HG03103 (cell line): Measurements from ENCODE around the gene RTL10.

Experiments used
- ATAC-seq: cut with Tn5 transposase; IDR thresholded peaks from one replicate; pipeline ENCODE4 v1.9.1; 2021; ENCODE audit warnings: low read depth; ENCODE audit not compliant: unreplicated experiment

The RTL10 gene

DNA sequence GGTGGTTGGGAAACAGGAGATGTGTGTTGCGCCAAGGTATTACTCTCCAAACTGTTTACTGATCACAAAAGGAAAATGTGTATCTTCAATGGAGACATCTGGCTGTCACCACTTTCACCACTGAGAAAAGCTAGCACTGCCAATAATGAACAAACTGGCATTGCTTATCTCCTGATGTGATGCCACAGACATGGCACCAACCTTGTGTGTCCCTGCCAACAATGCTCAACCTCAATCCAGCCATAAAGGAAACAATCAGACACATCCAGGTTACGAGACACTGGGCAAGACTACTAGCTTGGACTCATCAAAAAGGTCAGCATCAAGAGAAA, 28.1 kb downstream of the RTL10 start:
- no peak for ATAC-seq

DNA sequence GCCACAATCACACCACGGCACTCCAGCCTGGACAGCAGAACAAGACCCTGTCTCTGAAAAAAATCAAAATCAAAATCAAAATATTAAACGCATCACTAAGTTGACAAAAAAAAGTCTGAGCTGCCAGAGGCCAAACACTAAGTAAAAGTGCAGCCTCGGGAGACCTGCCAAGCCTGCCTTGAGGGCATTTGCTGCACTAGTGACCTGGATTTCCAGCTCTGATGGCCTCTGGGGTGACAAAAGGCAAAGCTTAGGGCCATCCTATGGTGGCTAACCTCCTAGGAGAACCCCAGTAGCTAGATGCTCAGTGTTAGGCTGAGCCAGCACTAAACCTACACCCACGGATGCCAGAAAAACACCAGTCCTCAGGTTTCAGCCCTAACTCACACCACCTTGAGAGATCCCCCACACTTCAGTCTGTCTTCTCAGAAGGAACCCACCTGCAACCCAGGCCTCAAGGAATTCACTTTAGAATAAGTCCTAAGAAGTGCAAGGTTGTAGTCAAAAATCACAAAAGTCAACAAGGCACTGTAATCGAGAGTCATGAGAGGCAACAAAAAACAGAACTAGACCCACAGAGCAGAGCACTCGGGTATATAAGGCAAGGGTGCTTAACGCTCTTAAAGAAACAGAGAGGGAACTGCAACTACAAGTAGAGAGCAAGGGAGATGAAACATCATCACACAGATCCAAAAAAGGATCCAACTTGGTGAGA, 28.6 kb downstream of the RTL10 start:
- ATAC-seq: no peak

DNA sequence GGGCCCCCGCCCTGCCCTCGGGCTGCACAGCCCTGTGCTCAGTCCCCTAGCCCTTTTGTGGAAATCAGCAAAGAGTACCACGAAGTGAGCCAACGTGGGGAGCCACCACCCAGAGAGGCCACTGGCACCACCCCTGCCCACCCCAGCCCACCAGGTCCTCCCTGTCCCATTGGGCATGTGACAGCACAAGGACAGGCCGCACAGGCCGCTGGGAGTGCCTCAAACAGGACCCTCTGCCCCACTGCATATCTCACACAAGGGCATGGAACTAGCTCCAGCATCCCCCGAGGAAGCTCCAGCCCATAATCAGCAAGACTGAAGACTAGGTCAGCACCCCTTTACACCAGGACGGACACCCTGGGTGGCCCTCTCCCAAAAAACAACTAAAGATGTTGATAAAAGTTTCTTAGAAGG, 29.7 kb downstream of the RTL10 start:
- no peak for ATAC-seq

DNA sequence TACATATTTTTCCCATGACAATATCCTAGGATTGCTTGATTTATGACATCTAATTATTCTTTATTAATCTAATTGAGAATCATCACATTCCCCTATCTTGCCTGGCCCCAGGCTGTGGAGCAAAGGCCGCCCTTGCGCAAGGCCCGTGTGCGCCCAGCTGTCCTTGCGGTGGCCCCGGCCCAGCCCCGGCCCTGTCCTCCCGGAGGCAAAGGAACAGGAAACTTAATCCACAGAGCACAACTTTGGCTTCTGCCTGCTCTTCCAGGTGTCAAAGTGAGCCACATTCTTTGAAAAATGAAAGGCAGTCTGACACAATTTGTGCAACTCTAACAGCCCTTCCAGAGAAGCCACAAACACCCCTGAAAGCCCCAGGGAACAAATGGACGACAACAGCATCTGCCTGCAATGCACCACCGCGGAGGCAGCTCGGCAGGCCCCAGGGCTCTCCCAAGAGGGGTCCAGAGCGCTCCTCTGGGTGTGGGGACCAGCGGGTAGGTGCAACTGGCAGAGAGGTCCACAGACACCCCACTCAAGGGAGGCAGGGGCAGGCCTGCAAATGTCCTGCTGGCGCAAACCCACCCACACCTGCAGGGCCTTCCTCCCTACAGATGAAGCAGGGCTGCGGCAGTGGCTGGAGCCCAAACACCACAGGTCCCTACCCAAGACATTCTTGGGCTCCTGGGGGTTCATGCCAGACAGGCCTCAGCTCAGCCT, 30.3 kb downstream of the RTL10 start:
- ATAC-seq: no peak

DNA sequence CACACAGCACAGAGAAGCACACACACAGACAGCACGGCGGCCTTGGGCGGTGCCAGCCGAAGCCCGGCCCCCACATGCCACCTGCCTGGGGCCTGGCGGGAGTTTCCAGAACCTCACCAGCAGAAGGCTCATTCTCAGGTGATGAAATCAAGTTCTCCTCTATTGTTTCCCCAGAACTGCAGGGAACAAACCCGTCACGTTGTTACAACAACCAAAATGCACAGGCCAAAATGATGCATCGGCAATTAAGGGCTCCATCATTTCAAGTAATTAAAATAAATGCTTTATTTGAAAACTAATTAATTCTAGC, 30.8 kb downstream of the RTL10 start:
- no peak for ATAC-seq

DNA sequence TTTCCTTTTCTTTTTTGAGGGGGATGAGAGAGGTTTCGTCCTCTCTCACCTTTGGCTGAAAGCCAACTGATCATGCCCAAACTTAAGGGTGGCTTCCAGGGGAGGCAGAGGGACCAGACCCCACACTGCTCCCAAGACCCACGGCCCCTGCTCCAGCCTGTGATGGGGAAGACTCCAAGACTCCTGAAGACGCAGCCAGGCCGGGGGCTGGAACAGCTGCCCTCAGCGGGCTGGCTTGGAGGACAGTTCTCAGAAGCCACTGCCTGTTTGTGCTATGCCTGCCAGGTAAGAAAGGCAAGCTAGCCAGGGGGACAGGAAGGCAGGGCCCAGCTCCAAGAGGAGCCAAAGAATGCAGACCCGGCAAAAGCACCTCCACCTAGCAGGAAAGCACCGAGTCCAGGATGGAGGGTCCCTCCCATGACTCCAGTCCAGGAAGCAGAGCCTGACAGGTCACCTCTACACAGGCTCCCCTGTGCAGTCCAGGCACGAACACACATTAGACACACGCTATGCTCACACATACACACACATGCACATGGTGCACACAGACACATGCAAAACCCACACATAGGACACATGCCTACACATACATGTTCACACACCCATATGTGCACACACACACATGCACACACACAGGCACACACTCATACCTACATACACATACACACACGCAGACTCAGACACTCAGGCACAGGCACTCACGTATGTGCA, 31.3 kb downstream of the RTL10 start:
- no peak for ATAC-seq

DNA sequence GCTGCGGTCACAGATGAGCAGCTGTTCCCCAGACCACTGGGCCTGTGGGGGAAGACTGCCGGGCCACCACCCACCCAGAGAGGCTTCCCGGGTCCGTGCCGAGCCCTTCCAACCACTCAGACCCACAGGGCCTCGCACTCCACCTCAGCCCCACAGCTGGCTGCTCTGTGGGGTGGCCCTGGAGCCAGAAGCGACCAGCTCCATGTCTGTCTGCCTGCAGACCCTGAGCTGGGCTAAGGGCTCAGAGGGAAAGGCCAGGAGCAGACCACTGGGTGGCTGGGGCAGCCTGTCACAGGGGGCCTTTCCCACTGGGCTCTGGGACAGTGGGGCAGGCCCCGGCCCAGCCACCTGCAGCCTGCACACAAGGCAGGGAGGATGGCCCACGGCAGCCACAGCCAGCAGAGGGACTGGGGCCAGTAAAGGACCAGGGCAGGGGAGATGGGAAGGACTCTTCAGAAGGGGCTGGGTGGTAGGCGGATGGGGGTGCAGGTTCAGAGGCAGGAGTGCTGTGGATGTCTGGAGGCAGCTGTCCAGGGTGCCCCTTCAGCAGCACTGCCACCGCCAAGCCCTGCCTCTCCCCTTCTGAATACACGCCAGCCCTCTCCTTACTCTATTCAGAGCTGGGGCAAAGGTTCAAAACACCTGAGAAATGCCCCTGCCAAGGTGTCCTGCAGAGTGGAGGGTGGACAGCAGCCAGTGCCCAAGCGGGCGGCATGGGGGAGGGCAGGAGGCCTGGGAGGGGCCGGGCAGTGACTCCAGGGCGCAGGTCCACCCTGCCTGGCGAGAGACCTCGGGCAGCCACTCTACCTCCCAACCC, 32.2 kb downstream of the RTL10 start:
- no peak for ATAC-seq

DNA sequence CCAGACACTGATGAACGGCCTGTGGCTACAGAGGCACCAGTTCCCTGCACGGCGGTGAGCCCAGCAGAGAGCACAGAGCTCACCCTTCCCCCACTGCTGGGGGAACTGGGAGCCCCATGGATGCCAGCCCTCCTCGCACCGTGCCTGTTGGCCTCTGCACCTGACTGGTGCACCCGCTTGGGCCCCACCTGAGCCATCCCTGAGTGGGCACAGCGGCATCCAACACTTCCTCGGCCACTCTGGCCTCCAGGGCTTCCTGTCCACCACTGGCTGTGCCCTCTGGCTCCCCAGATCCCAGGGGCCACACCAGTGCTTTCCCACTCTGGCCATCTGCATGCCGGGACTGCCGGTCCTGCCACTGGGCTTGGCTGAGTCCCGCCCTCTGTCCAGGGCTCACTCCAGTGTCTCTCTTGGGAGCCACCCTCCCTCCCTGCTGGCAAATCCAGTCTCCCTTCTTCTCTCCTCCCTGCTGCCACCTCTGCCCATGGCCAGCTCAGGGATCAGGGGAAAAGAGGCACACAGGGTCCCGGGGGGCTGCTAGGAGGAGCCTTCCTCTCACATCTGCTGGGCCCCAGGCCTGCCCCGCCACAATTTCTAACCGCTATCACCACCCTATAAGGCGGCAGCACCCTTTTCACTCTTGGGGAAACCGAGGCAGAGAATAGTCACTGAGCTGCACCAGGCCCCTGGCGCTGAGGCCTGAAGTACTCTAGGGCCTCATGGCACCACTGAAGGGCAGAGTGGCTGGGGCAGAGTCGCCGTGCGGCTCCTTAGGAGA, 33.0 kb downstream of the RTL10 start:
- no peak for ATAC-seq

DNA sequence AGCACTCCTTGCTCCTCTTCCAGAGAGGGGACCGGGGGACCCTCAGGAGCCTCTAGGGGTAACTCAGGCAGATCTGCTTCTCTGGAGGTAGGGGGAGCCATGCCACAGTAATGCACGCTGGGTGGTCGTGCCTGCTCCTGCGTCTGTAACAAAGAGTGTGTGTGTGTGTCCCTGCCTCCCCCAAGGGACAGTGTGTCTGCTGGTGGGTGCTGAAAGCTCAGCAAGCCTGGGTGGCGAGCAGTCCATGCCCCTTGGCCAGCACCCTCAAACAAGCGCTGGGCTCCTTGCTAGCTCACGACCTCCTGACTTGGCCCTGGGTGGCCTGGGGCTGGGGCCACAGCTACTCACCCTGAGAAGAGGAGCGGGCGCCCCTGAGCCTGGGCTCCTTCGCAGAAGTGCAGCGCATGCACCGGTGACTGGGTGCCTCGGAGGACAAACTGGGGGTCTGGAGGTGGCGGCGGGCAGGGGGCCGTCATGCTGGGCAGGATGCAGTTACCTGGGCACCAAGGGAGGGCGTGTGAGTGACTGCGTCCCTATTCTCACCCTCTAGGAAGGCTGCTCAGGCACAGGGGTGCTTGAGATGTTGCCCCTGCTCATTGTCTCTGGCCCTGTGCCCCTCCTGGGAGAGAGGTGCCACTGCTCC, 33.7 kb downstream of the RTL10 start:
- no peak for ATAC-seq

DNA sequence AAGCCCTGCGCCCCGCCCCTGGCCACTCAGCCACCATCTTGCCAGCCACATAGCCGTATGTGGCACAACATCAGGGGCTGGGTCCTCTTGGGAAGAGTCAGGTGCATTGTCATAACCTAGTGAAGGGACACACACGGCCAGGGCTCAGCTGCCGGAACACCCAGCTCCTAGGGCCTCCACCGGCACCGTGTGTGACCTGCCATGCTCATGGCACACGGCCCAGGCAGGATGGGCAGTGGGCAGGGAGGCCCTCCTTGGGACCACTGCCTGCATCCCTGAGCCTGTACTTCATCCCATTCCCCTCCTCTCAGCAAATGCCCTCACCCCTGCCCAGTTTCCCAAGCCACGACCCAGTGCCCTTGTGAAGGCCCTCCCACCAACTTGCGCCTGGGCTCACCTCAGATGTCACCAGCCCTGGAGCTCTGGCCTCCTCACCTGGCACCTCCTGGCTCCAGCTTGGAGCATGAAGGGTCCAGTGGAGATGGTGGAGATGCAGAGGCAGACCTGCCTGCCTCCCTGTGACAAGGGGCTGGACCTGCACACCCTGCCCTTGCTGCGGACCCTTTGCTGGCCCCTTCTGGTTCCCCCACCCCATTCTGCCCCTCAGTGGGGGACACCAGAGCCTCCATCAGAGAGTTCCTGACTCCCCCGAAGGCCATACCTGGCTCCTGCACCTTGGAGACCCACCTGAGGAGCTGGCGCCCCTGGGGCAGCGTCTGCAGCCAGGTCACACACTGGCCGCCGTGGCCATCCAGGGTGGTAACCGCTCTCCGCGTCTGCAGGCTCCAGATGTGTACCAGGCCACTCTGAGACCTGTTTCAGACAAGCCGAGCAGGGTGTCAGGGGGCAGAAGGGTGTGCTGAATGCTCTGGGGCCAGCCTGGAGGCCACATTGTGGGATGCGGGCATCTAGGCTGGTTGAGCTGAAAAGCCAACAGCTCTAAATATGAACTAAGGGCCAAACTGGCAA, 34.5 kb downstream of the RTL10 start:
- ATAC-seq: no peak

DNA sequence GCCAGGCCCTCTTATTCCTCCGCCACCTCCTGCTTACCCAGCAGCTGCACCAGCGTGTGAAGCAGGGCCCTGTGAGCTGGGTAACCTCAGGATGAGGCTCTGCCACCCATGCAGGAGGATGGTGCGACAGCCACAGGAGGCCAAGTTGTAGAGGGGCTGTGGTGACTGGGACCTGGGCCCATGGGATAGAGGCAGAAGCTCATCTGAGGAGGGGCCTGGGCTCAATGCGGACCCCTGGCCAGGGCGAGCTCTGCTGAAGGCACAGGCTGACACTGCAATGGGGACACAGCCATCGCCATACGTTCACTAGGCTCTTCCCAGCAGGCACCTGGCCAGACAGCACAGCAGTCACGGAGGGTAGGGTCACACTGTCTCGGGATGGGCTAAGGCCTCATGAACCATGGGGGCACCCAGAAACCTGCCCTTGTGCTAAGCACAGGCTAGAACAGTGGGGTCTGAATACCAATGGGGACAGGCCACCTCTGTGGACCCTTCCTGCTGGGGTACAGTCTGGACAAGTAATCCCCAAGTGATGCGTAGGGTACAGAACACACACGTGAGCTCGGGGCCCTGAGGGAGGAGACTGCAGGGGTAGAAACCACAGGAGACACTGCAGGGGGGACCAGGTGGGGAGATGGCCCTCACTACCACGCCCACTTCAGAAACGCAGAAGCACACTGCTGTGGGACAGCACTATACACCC, 35.3 kb downstream of the RTL10 start:
- no peak for ATAC-seq

DNA sequence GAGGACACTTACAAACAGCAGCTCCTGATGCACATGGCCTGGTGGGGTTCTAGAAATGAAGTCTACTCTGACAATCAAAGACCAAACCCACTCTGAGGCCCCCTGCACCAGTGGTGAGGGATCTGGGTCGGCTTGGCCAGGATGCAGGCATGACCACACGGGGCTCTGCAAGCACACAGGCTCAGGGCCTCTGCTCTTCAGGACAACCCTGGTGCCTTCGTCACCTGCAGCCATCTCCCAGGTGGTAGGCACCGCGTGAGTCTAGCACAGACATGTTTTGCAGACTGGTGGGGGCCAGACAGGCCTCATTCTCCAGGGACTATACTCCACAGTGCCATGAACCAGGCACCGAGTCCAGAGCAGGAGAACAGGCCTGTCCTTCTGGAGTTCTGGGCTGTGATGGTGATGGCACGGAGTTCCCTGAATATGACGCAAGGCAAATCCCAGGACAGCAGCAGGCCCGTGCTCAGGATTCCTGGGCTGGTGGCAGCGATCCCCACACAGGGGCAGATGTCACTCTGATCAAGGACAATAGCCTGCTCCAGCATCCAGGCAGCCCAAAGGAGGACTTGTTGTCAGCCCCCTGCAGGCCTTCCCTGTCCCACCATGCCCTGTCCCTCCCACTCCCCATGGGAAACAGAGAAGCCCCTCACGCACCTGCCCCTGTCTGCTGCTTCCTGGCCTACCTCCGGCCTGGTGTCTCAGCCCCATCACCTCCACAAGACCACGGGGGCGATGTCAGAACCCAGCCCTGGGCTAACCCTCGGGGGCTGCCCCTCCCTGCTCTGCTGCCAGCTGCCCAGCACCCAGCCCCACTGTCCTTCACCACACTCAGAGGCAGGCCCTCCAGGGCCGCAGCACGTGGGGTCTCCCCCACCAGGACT, 36.1 kb downstream of the RTL10 start:
- ATAC-seq: no peak

DNA sequence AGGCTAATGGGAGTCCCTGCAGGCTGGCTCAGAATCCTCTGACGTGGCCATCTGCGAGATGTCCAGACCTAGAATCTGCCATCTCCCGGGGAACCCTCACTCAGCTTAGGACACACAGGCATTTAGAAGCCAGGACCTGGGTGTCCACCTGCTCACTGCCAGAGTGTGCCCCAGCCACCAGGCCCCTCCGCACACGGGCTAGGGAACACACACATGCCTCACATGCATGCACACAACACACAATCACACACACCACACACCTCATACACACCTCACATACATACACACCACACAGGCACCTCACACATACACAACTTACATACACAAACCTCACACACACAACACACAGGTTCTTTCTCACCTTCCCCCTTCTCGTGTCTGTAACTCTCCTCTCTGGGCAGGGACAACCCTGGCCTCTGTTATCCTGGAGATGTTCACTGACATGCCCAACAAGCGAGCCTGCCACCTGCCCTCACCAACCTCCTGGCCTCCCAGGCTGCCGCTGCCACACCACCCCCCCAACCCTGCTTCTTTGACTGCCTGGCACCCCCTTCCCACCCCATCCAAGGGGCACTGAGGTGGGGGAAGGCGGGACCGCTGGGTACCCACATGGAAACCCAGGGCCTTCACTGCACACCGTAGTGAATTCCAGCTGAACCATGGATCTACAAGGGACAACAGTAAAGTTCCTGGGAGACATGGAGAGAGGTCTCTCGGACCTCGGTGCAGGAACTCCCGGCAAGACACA, 38.1 kb downstream of the RTL10 start:
- ATAC-seq: no peak

DNA sequence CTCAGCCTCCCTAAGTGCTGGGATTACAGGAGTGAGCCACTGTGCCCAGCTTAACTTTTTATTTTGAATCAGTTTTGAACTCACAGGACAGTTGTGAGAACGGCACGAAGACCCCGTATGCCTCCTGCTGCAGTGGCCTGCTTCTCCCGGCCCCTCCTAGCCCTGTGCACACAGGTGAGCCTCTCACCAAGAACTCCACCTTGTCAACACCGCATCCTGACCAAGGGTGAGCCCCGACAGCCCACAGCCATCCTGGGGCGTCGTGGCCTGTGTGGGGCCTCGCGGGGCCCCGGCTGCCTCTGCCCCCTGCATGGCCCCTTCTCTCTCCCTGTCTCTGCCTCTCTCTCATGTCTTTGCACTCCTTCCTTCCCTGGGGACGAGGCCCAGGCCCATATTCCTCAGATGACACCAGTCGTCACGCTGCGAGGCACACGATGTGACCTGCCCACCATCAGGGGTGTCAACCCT, 38.8 kb downstream of the RTL10 start:
- ATAC-seq: no peak

DNA sequence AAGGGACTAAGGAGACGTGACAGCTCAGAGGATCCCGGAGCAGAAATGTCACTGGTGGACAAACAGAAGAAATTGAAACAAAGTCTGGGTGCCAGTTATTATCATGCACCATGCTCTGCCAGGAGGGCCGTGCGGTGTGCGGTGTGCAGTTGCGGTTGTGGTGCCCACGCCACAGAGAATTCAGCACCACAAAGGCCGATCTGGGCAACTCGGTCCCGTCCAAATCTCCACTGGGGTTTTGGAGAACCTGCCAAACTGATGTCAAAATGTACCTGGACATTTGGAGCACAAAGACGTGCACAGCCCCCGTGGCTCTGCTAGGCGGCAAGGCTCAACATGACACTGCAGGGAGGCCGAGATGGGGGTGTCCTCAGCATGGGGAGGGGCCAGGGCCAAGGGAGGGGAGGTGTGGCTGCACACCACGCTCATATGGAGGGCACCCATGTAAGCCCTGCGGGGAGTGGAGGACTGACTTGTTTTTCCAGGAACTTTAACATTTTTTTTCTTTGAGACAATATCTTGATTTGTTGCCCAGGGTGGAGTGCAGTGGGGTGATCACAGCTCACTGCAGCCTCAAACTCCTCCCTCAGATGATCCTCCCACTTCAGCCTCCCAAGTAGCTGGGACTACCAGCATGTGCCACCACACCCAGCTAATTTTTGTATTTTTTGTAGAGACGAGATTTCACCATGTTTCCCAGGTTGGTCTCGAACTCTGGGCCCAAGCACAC, 39.4 kb downstream of the RTL10 start:
- ATAC-seq: no peak

DNA sequence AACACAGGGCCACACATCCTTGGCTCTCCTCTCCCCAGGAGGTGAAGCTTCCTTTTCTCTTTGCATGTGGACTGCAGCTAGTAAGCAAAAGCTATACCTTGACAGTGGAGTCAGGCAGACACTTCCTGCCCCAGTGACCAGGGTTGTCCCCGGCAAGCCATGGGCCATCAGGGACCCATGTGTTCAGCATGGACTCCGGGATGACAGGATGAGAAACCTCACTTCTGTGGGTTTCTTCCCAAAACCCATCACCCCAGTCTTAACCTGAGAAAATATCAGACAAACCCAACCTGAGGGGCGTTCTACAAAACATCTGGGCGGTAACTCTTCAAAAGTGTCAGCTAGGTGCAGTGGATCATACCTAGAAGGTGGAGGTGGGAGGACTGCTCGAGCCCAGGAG, 40.2 kb downstream of the RTL10 start:
- no peak for ATAC-seq
